CD1c-positive myeloid dendritic cell (primary cell): Measurements from ENCODE around the gene CCDC188.

ENCODE experiments used
- DNase-seq: peaks from one replicate; pipeline ENCODE4 v3.0.0-alpha.2; 2016; ENCODE audit errors: extremely low spot score

CCDC188 gene

GRCh38 chr22:20107471-20107901, 43.4 kb downstream of the CCDC188 start:
- no peak for DNase-seq

GRCh38 chr22:20106849-20107237, 44.0 kb downstream of the CCDC188 start:
- no peak for DNase-seq

GRCh38 chr22:20106205-20106848, 44.5 kb downstream of the CCDC188 start:
- DNase-seq: no peak

GRCh38 chr22:20105456-20106204, 45.2 kb downstream of the CCDC188 start:
- no peak for DNase-seq

- DNase-seq: no peak
Measured at GRCh38 chr22:20102203-20102780, 48.6 kb downstream of the CCDC188 start.

GRCh38 chr22:20101638-20102037, 49.2 kb downstream of the CCDC188 start:
- no peak for DNase-seq

- DNase-seq: no peak
Measured at GRCh38 chr22:20099099-20099711, 51.6 kb downstream of the CCDC188 start.
